Ectodermal cell (in vitro differentiated cells): Measurements from ENCODE around the gene UBTF. TPM values are rescaled to one million over a fixed set of nuclear protein-coding genes. Genes with fewer than 3 reads are reported as not detected.
A peak's percentile ranks its signal among the peaks of the same experiment; 100 is the strongest.

ENCODE experiments used
- H3K27ac ChIP-seq: 2 replicates; pipeline ENCODE4 v1.7.0; 2013; ENCODE audit warnings: mild to moderate bottlenecking, low read depth, low read length; ENCODE audit not compliant: insufficient read depth, poor library complexity, severe bottlenecking
- H3K27me3 ChIP-seq: 2 replicates; pipeline ENCODE4 v1.7.0; 2013; ENCODE audit warnings: mild to moderate bottlenecking, low read length; ENCODE audit not compliant: insufficient read depth, control insufficient read depth, poor library complexity, severe bottlenecking
- H3K36me3 ChIP-seq: one replicate; pipeline ENCODE4 v1.7.0; 2013; ENCODE audit warnings: low read length; ENCODE audit not compliant: control insufficient read depth, insufficient read depth
- H3K4me1 ChIP-seq: one replicate; pipeline ENCODE4 v1.7.0; 2013; ENCODE audit warnings: low read length; ENCODE audit not compliant: control insufficient read depth, insufficient read depth
- H3K4me3 ChIP-seq: 2 replicates; pipeline ENCODE4 v1.7.0; 2013; ENCODE audit warnings: low read depth, low read length, control low read depth; ENCODE audit not compliant: insufficient read depth
- H3K9me3 ChIP-seq: 2 replicates; pipeline ENCODE4 v1.7.0; 2013; ENCODE audit warnings: mild to moderate bottlenecking, low read length, moderate library complexity; ENCODE audit not compliant: control insufficient read depth
- WGBS, 2 experiments: methylation state at CpG; one replicate each; pipeline ENCODE4 v1.1.7; 2013; ENCODE audit warnings: missing lambda C conversion rate in 2 of 2; 5-methylcytosine and 5-hydroxymethylcytosine counted together
- polyA plus RNA-seq, 4 experiments: library from polyadenylated mRNA; stranded (reverse); fragments of 50-300 nt; gene quantifications; one replicate each; pipeline ENCODE4 v1.2.3, GENCODE V29; 2013

Gene UBTF, protein sequence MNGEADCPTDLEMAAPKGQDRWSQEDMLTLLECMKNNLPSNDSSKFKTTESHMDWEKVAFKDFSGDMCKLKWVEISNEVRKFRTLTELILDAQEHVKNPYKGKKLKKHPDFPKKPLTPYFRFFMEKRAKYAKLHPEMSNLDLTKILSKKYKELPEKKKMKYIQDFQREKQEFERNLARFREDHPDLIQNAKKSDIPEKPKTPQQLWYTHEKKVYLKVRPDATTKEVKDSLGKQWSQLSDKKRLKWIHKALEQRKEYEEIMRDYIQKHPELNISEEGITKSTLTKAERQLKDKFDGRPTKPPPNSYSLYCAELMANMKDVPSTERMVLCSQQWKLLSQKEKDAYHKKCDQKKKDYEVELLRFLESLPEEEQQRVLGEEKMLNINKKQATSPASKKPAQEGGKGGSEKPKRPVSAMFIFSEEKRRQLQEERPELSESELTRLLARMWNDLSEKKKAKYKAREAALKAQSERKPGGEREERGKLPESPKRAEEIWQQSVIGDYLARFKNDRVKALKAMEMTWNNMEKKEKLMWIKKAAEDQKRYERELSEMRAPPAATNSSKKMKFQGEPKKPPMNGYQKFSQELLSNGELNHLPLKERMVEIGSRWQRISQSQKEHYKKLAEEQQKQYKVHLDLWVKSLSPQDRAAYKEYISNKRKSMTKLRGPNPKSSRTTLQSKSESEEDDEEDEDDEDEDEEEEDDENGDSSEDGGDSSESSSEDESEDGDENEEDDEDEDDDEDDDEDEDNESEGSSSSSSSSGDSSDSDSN
- 72.5 TPM for polyA plus RNA-seq (2013, experiment 1 of 4)
- 71.0 TPM for polyA plus RNA-seq (2013, experiment 2 of 4)
- 48.0 TPM for polyA plus RNA-seq (2013, experiment 3 of 4)
- 49.3 TPM for polyA plus RNA-seq (2013, experiment 4 of 4)

GRCh38 chr17:44219616-44220212 lies at the start of gene UBTF:
UBTF (minus strand) TSS chr17:44219675; CDS start chr17:44218229, 1,446 bp downstream.
- WGBS, 2 experiments, result 0 to 1% methylated on average over 76 of the region's 76 CpGs
- peaks cover 14% of the 10 kb centered on the region for H3K4me1 ChIP-seq
- H3K36me3 ChIP-seq, result peaks cover 21% of the 10 kb centered on the region
- no peaks in the 10 kb centered on the region for H3K9me3 ChIP-seq
- peak within 1 kb of the TSS; percentile 89 for H3K27ac ChIP-seq
- H3K4me3 ChIP-seq, result peak within 1 kb of the TSS; percentile 72
- H3K27me3 ChIP-seq, result no peaks in the 10 kb centered on the region

GRCh38 chr17:44268709-44269534 lies 49.4 kb upstream of the UBTF start:
- no peaks in the 10 kb centered on the region for H3K36me3 ChIP-seq
- H3K27ac ChIP-seq, result no peak overlapping the region
- 86 to 88% methylated on average over 11 of the region's 11 CpGs for WGBS, 2 experiments
- no peak overlapping the region for H3K4me3 ChIP-seq
- no peaks in the 10 kb centered on the region for H3K9me3 ChIP-seq
- no peaks in the 10 kb centered on the region for H3K27me3 ChIP-seq
- H3K4me1 ChIP-seq, result peaks cover 11% of the 10 kb centered on the region

DNA sequence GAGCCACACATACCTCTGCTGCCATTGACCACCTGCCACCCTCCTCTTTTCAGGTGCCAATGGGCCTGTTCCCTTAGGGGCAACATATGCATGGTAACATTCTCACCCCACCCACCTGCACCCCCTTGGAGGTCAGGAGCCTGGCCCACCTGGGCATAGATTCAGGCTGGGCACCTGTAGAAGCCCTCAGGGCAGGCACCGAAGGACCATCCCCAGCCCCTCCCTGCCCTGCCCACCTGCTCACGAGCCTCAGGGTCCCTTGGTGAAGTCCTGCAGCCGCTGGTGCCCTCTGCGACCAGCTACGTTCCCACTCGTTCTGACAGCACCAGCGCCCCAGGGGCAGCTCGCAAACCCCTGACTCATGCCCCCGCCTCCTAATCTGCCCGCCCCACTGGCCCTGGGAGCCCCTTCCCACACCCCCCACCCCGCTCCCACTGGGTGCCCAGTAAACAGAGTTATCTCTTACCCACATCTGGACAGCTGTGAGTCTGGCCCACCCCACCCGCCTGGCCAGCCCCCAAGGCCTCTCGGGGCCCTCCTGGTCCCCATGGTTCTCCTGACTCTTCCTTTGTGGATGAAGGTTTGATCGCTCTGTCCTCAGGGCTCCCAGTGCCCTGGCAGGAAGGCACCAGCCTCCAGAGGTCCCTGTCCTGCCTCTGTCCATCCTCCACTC lies 48.5 kb upstream of the UBTF start, which contains the start of gene SLC4A1:
SLC4A1 (minus strand) TSS at position 318 of the 673 bp plus-strand sequence. CDS start 5,269 bp downstream, outside the sequence.
- WGBS, 2 experiments, result 85 to 91% methylated on average over 14 of the region's 14 CpGs
- H3K4me3 ChIP-seq, result no peak within 1 kb of the TSS
- no peaks in the 10 kb centered on the region for H3K27me3 ChIP-seq
- peaks cover 11% of the 10 kb centered on the region for H3K4me1 ChIP-seq
- H3K36me3 ChIP-seq, result no peaks in the 10 kb centered on the region
- no peaks in the 10 kb centered on the region for H3K9me3 ChIP-seq
- no peak within 1 kb of the TSS for H3K27ac ChIP-seq

DNA sequence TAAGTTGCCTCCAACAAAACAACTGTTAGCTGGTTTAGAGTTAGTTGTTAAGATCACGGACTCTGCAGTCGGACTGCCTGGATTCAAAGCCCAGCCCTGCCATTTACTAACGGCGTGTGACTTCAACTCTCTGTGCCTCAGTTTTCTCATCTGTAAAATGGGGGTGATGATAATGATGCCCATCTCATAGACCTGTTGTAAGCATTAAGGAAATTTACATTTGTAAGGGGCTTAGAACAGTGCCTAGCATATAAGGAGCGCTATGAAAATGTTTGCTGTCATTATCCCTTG lies 47.6 kb upstream of the UBTF start:
- H3K27me3 ChIP-seq, result no peaks in the 10 kb centered on the region
- 90 to 94% methylated on average over 5 of the region's 5 CpGs for WGBS, 2 experiments
- no peaks in the 10 kb centered on the region for H3K36me3 ChIP-seq
- no peak overlapping the region for H3K27ac ChIP-seq
- H3K4me1 ChIP-seq, result peaks cover 11% of the 10 kb centered on the region
- no peak overlapping the region for H3K4me3 ChIP-seq
- no peaks in the 10 kb centered on the region for H3K9me3 ChIP-seq

GRCh38 chr17:44266402-44267164 lies 47.1 kb upstream of the UBTF start:
- no peaks in the 10 kb centered on the region for H3K9me3 ChIP-seq
- no peak overlapping the region for H3K4me3 ChIP-seq
- H3K36me3 ChIP-seq, result no peaks in the 10 kb centered on the region
- H3K27me3 ChIP-seq, result no peaks in the 10 kb centered on the region
- WGBS, 2 experiments, result 88 to 89% methylated on average over 9 of the region's 9 CpGs
- peaks cover 11% of the 10 kb centered on the region for H3K4me1 ChIP-seq
- no peak overlapping the region for H3K27ac ChIP-seq

GRCh38 chr17:44263345-44263902 lies 43.9 kb upstream of the UBTF start:
- WGBS, 2 experiments, result 91% methylated on average over 7 of the region's 7 CpGs
- Histone ChIP-seq H3K4me3 (no peak overlapping the region), H3K27ac (no peak overlapping the region), H3K9me3 (no peaks in the 10 kb centered on the region), H3K4me1 (peaks cover 2% of the 10 kb centered on the region), H3K36me3 (no peaks in the 10 kb centered on the region), H3K27me3 (no peaks in the 10 kb centered on the region)

GRCh38 chr17:44262654-44263225 lies 43.3 kb upstream of the UBTF start:
- WGBS, 2 experiments, result 82 to 85% methylated on average over 11 of the region's 11 CpGs
- Histone ChIP-seq H3K4me1 (no peaks in the 10 kb centered on the region), H3K4me3 (no peak overlapping the region), H3K27ac (no peak overlapping the region), H3K27me3 (no peaks in the 10 kb centered on the region), H3K9me3 (no peaks in the 10 kb centered on the region), H3K36me3 (no peaks in the 10 kb centered on the region)

- Histone ChIP-seq H3K9me3 (no peaks in the 10 kb centered on the region), H3K4me3 (no peak overlapping the region), H3K27ac (no peak overlapping the region), H3K4me1 (no peaks in the 10 kb centered on the region), H3K36me3 (no peaks in the 10 kb centered on the region), H3K27me3 (no peaks in the 10 kb centered on the region)
- 93 to 96% methylated on average over 6 of the region's 6 CpGs for WGBS, 2 experiments
Observed at GRCh38 chr17:44260296-44260695, 40.8 kb upstream of the UBTF start.
